GM19468 (cell line): ENCODE data around the gene PAXX.
"Not testable (repeated sequence)": the region's sequence is repeated elsewhere in the genome, so short reads cannot be mapped to it uniquely, and the experiment has no call there.

Experiments
- ATAC-seq: cut with Tn5 transposase; IDR thresholded peaks from one replicate; pipeline ENCODE4 v1.9.1; 2021; ENCODE audit warnings: mild to moderate bottlenecking, moderate library complexity, moderate number of reproducible peaks; ENCODE audit not compliant: unreplicated experiment; ENCODE audit errors: extremely low read depth

Gene PAXX

DNA sequence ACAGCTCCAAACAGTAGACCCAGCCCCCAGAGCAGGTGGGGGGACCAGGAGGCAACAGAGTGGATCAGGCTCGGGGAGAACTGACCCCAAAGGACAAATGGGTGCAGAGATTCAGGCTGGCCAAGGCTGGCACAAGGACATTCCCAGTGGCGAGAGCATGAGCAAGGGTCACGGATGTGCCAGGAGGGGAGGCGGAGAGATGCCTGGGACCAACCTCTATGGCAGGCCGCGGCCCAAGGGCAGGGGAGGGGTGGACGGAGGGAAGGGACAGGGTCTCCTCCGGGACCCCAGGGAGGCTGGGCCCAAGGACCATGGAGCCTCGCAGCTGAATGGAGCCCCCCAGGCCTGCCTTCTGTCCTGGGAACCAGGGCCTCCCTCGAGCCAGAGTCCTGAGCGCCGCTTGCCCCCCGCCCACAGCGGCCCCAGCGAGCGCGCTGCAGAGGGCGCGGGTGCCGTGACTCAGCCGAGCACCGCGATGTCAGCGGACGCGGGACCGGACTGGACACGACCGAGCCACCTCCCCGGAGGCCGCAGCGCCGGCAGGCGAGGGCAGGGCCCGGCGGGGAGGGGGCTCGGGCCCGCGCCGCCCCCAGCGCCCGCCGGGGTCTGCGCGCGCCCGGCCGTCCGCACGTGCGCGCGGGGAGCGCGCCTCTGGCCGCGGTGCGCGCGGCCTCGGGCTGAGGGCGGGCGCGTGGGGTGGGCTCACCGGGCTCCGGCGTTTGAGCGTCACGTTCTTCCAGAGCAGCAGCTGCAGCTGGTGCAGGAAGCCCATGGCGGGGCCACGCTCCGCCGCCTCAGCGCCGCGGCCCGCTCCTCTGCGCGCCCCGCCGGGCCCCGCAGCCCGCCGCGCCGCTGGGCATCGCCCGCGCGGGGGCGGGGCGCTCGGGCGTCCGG, 35.4 kb downstream of the PAXX start, which contains the start of gene ABCA2:
TSS of gene ABCA2 (minus strand) at position 869 of the 894 bp plus-strand sequence. CDS start at position 772, 97 bp downstream.
- ATAC-seq = no peak

DNA sequence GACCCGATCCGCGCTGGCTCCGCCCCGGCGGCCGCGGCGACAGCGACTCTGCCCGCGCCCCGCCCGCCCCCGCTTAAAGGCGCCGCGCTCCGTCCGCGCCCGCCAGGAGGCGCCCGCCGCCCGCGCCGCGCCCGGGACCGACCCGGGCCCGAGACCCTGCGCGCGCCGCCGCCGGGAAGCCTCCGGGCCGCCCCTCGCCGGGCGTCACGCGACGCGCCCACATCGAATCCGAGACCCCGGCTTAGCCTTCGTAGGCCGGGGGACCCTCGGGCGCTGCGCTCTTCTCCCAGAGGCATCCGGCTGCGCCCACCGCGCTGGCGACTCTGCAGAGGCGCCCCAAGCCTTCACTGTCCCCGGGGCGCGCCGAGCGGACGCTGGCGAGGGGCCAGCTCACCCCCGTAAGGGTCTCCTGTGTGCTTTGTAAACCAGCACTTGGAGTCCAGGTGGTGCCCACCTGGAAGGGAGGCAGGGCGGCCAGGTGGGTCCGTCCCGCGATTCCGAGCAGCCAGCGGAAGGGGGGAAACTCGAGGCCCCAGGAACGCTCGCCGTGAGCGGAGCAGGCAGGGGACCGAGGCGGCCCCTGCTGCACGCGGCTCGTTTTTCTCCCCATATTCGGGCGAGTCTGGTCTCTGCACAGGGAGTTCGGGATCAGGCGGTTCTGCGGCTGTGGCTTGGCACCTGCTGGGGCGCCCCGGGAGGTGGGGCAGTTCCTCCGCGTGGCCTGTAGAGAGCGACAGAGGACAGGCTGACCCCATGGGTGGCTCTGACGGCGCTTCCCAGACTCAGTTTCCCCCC, 36.2 kb downstream of the PAXX start:
- no peak for ATAC-seq

DNA sequence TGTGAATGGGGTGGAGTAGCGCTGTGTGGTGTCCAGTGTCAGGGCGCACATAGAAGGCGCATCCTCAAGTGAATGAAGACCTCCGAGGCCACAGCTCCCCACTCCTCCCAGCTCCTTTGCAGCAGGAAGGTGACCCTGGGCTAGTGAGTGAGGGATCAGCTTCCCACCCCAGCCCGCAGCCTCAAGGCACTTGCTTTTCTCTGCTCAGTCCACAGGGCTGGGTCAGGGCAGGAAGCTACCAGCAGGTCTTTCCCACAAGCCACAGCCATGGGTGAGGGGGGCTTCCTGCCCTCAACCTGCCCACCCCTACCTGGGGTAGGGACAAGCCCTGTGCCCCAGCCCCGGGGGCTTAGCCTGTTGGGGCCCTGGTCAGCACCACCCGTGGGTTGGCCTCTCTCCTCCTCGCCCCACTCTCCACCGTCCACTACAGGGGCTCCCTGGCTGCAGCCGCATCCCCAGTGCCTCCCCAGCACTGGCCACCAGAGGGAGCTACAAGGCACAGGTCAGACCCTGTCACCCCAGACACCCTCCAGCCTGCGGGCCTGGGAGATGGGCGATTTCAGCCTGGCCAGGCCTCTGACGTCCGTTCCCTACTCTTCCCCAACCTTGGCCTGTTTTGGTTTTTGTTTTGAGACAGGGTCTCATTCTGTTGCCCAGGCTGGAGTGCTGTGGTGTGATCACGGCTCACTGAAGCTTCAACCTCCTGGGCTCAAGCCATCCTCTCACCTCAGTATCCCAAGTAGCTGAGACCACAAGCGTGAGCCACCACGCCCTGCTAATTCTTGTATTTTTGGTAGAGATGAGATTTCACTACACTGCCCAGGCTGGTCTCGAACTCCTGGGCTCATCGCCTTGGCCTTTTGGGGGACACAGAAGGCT, 37.1 kb downstream of the PAXX start:
- no peak for ATAC-seq

DNA sequence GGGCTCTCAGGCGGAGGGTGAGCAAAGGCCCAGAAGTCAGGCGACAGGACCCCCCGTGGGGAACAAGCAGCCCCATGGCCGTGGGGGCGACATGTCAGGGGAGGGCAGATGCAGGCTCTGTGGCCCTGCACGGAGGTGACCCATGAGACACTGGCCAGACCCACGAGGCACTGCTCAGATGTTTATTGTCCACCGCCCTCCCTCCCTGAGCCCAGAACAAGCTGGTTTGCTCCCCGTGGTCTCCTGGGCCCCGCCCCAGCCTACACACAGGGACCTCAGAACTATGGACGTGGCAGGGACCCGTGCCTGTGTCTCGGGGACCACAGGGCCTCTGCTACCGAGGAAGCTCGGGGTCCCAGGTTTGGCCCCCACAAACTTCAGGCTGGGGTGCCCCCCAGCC, 37.8 kb downstream of the PAXX start:
- no peak for ATAC-seq

DNA sequence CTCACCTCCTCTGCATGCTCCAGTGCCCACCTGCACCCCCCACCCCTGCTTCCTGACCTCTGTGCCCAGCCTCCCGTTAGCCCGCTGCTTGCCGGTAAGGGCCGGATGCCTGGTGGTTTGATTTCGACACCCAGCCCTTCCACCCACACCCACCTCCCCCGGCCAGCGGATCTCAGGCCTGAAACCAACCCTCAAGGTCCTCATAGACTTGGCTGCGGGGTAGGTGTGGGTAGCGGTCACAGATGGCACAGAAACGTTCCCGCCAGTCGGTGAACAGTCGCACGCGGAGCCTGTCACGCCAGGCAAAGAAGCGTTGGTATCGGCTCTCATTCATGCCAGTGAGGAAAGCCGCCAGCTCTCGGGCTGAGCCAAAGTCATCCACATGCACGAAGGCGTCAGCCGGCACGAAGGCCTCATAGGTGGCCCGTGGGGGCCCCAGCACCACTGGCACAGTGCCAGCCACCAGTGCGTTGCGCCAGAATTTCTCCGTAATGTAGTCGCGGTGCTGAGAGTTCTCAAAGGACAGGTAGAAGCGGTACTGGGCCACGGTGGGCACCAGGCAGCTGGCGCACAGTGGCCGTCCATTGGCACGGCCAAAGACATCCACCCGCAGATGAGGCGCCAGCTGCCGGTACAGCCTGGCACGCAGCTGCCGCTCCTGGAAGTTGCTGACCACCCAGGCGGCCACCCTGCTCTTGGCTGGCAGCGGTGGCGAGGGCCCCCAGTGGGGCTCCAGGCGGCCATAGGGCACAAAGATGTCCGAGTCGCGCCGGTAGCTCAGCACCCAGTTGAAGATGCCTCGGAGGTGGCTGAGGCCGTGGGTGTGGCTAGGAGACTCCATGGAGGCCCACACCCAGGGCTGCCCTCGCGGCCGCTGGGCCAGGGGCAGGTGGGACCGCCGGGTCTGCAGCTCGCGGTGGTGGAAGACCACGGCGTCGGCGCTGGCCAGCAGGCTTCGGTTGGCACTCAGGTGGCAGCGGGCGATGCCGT, 38.6 kb downstream of the PAXX start:
- ATAC-seq = no peak

DNA sequence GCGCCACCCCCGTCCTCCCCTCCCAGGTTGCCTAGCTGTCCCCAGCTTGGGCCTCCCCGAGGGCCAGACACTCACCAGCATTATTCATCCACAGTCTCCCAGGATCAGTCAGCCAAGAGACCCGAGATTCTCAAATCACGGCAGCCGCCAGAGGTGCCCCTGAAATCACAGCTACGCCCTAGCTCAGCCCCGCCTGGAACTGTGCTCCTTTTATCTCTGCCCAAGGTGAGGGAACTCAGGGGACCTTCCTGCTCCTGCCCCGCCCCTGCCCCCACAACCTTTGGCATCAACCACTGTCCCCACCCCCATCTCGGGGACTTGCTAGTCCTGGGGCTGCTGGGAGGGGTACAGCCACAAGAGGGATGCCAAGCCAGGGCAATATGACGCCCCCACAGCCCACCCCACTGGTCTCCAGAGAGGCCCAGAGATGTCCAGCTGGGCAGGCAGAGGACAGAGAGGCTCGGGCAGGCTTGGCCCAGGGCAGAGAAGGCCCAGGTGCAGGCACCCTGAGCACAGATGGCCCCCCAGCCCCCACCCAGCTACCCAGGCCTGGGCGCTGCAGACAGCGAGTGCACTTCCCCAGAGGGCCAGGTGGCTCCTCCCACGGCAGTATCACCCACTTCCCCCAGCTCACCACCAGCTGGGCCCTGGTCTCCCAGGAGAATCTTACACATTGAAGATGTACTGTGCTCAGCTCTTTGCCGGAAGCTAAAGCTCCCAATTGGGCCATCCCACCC, 39.9 kb downstream of the PAXX start, which contains the start of gene FUT7:
TSS of gene FUT7 (minus strand) at position 185 of the 737 bp plus-strand sequence. CDS start at position 88, 97 bp downstream.
- no peak for ATAC-seq

DNA sequence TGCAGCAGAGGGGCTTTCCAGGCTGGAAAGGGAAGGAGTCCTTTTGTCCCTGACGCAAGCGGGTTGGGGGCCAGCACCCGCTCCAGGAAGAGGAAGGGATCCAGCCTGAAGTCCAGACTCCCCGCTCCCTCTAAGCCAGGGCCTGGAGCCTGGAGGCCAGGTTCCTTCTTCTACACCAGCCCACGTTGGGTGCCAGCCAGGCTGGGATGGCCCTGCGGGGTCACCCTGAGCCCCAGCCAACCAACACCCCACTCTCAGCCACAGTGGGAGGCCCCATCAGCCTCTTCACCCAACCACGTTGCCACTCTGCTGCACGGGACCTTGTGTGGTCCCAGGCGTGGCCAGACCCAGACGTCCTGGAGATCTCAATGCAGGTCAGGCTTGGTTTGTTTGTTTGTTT, 40.6 kb downstream of the PAXX start:
- no peak for ATAC-seq

DNA sequence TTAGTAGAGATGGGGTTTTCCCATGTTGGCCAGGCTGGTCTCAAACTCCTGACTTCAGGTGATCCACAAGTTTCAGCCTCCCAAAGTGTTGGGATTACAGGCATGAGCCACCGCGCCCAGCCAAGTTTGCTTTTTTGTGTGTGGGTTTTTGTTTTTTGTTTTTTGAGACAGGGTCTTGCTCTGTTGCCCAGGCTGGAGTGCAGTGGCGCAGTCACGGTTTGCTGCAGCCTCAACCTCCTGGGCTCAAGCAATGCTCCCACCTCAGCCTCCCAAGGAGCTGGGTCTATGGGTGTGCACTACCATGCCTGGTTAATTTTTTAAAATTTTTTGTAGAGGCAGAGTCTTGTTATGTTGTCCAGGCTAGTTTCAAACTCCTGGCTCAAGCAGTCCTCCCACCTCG, 41.3 kb downstream of the PAXX start:
- not testable (repeated sequence) for ATAC-seq

DNA sequence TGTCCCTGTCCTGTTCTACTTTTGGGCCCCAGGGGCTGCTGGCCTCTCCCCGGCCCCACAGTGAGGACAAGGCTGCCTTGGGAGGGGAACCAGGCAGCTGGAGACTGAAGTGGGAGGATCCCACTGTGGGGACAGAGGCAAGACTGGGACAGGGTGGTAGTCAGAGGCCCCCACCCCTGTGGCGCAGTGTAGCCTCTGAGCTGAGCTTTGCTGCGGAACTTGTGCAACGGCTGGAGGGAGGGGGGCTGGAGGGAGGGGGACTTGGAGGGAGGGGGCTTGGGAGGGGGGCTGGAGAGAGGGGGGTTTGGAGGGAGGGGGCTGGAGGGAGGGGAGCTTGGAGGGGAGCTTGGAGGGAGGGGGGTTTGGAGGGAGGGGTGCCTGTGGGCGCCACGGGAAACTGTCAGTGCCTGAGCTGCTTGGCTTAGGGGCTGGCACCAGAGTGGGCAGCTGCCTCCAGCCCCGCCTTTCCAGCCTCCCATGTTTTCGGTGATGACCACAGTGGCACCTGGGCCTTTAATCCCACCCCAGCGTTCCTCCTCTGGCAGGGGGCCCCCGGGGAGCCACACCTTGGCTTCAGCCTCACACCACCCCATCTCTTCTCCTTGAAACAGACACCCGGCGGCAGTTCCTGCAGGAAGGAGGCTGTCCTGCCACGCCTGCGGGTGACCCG, 42.0 kb downstream of the PAXX start:
- ATAC-seq = no peak

DNA sequence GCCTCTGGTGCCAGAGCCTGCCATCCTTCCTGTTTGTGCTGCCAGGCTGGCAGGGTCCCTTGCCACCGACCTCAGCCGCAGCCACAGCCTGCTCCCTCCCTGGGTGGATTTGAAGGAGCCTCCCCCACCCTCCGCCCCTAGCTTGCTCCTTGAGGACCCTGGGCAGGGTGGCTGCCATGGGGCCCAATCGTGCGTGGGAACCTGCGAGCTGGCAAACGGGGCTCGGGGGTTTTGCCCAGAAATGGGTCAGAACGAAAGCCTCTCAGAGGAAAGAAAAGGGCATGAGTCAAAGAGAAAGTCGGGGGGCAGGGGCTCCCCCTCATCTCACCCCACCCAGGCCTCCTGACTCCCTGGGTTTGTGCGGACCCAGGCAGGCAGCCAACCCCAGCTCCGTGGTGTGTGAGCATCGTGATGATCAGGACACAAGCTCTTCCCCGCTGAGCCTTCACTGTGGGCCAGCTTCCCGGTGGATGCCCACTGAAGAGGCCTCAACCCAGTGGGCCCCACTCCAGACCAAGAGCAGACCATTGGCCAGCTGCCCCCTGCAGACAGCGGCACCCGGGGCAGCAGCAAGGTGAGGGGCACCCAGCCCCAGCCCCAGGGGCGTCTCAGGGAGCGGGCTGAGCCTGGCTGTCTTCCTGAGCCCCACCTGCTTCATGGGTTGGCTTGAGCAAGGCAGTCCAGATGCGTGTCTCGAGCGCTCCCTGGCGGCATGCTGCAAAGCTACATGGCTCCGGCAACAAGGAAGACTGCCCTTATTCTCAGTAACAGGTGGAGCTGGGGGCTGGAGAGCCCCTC, 42.7 kb downstream of the PAXX start:
- ATAC-seq = peak; percentile 22

DNA sequence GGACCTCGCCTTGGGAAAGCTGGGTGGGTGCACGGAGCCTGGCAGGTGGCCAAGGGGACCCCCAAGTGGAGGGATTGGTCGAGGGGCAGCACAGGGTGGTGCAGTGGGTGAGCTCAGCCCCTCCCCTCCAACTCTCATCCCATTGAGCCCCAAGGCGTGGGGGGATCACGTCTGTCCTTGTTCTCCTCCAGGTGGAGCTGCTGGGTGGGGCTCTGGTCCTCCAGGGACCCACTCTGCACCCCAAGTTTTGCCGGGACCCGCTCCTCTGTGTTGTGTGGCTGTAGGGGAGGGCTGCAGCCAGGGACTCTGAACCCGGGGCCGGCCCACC, 43.2 kb downstream of the PAXX start:
- ATAC-seq = no peak

DNA sequence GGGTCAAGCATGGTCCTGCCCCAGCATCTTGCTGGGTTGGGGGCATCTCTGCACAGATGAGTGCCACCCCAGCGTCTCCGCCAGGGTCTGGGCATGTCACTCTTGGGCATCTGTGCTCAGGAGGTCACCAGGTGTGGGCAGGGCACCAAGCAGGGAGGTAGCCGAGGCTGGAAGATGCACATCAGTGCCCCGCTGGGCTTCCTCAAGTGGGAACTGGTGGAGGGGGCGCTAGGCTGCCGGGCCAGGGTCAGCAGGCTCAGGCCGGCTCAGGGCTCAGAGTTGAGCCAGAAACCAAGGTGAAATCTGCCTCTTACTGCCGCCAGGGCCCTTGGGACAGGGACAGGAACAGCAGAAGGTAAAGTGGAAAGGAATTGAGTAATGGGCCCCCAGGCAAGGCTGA, 43.7 kb downstream of the PAXX start:
- no peak for ATAC-seq

DNA sequence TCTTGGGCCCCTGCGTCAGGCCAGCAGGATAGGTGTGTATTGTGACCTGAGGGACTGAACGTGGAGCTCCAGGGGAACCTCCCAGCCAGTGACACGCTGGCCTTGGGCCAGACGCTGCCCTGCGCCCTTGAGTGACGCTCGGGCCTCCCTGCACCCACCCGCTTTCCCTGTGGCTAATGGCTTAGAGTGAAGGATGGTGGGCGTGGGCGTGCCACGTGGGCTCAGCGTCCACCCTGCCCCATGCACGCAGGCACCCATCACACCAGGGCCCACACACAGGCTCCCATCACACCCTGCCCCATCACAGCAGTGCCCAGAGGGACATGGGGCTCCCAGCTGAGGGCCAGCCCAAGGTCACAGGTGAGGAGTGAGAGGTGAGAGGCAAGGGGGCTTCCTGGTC, 44.8 kb downstream of the PAXX start:
- no peak for ATAC-seq

DNA sequence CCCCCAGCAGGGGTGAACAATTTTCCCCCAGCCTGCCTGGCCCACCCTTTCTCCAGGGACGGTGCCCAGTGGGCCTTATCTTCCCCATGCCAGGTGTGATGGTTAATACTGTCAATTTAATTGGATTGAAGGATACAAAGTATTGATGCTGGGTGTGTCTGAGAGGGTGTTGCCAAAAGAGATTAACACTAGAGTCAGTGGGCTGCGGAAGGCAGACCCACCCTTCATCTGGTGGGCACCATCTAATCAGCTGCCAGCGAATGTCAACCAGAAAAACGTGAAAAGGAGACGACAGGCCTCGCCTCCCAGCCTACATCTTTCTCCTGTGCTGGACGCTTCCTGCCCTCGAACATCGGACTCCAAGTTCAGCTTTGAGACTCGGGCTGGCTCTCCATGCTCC, 45.3 kb downstream of the PAXX start:
- no peak for ATAC-seq

DNA sequence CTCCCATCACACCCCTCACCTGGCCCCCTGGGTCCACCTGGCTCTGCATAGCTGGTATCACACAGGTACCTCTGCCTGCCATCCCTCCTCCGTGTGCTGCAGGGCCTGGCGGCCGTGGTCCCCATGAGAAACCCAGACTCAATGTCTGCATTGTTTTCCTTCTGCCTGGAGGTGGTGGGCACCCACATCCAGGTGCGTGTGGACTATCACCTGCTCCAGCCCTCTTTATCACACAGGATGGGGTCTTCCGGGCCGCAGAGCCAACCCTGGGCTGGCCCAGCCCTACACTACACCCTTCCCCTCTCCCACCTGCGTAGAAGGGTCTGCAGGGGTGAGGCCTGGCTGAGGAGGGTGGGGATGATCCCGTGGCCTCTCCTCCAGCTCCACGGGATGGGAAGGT, 46.7 kb downstream of the PAXX start:
- no peak for ATAC-seq

DNA sequence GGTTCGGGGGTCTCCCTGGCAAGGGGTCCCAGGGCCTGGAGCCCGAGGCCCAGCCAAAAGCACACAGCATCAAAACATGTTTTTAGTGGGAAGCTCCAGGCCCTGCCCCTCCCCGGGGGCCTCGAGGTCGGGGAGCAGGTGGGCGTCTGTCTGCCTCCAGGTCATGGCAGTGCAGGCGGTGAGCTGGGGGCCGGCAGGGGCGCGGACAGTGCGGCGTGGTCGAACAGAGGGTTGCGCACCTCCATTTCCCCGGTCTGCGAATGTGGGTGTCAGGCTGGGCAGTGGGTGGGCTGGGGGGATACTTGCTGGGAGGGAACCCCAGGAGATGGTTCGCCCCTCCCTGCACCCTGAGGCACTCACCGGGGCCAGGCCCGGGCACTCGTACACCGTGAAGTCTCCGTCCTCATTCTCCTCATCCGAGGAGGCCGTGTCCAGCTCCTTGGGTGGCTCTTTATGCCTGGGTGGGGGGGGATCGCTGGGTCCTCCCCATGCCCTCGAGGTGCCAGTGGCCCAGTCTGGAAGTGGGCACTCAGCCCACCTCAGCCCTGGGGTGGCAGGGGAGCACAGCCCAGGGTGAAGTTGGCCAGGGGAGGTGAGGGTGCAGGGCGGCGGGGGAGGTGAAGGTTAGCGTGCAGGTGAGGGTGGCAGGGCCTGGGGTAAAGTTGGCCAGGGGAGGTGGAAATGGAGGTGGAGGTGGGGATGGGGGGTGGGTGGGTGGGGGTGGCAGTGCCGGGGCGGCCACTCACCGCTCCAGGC, 47.6 kb downstream of the PAXX start:
- ATAC-seq = no peak

DNA sequence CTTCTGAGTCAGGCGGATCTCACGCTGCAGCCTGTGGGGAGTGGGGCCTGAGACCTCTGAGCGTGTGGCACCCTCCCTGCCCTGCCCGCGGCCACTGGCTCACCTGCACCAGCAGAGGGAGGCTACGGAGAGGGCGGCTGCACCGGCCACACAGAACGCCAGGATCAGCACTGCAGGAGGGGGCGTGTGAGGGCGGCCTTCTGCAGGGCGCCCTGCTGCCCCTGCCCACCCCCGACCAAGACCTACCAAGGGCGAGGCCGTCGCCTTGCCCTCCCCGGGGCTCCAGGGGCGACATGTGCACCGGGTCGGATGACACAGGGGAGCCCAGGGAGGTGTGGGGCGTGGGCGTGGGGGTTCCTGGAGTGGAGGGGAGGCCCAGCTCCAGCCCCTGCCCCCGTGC, 48.3 kb downstream of the PAXX start:
- ATAC-seq = no peak
